HEK293T (cell line): ENCODE data around the gene NECTIN4.

ENCODE experiments used
- CTCF ChIA-PET: fragments of 350-600 bp; formaldehyde crosslinking; extraction: SDS; loops from one replicate; lab custom pipeline; 2021; ENCODE audit warnings: antibody characterized with exemption, inconsistent platforms; lab: Yijun Ruan, JAX
- POLR2A ChIA-PET: fragments of 350-600 bp; formaldehyde crosslinking; extraction: SDS; loops from one replicate; lab custom pipeline; 2020; ENCODE audit warnings: antibody characterized with exemption, inconsistent platforms; lab: Yijun Ruan, JAX
- DNase-seq: peaks from one replicate; pipeline ENCODE4 v3.0.0; 2012; ENCODE audit warnings: mixed read lengths; ENCODE audit errors: extremely low spot score
- ARNT ChIP-seq: fragments of 450-650 bp; IDR thresholded peaks from 2 replicates; pipeline ENCODE4 v1.6.1; 2017; ENCODE audit warnings: mild to moderate bottlenecking
- BHLHE40 ChIP-seq: fragments of 450-650 bp; IDR thresholded peaks from 2 replicates; pipeline ENCODE4 v1.6.1; 2016; ENCODE audit warnings: mild to moderate bottlenecking, moderate library complexity, borderline replicate concordance
- CTBP1 ChIP-seq: fragments of 450-650 bp; IDR thresholded peaks from 2 replicates; pipeline ENCODE4 v1.6.1; 2016; ENCODE audit warnings: borderline replicate concordance
- ELF4 ChIP-seq: fragments of 450-650 bp; IDR thresholded peaks from 2 replicates; pipeline ENCODE4 v1.6.1; 2017; ENCODE audit warnings: antibody characterized with exemption
- FOXA1 ChIP-seq: fragments of 450-650 bp; IDR thresholded peaks from 2 replicates; pipeline ENCODE4 v1.6.1; 2016; ENCODE audit warnings: mild to moderate bottlenecking
- FOXK2 ChIP-seq: fragments of 450-650 bp; IDR thresholded peaks from 2 replicates; pipeline ENCODE4 v1.6.1; 2016; ENCODE audit warnings: mild to moderate bottlenecking
- FOXM1 ChIP-seq: fragments of 450-650 bp; IDR thresholded peaks from 2 replicates; pipeline ENCODE4 v1.6.1; 2017; ENCODE audit warnings: mild to moderate bottlenecking, borderline replicate concordance
- HDGF ChIP-seq: fragments of 450-650 bp; IDR thresholded peaks from 2 replicates; pipeline ENCODE4 v1.6.1; 2017; ENCODE audit warnings: antibody characterized with exemption, borderline replicate concordance
- L3MBTL2 ChIP-seq: fragments of 450-650 bp; conservative IDR thresholded peaks from 2 replicates; pipeline ENCODE4 v1.6.1; 2016; ENCODE audit warnings: mild to moderate bottlenecking
- LEF1 ChIP-seq: fragments of 450-650 bp; IDR thresholded peaks from 2 replicates; pipeline ENCODE4 v1.6.1; 2017; ENCODE audit warnings: mild to moderate bottlenecking, borderline replicate concordance
- NFRKB ChIP-seq: fragments of 450-650 bp; IDR thresholded peaks from 2 replicates; pipeline ENCODE4 v1.6.1; 2016; ENCODE audit warnings: mild to moderate bottlenecking, moderate library complexity
- SP1 ChIP-seq: fragments of 450-650 bp; IDR thresholded peaks from 2 replicates; pipeline ENCODE4 v1.6.1; 2017
- SUZ12 ChIP-seq: fragments of 450-650 bp; IDR thresholded peaks from 2 replicates; pipeline ENCODE4 v1.6.1; 2016; ENCODE audit warnings: mild to moderate bottlenecking
- TARDBP ChIP-seq: fragments of 450-650 bp; IDR thresholded peaks from 2 replicates; pipeline ENCODE4 v1.6.1; 2016
- ZNF384 ChIP-seq: fragments of 450-650 bp; IDR thresholded peaks from 2 replicates; pipeline ENCODE4 v1.6.1; 2016
- TF ChIP-seq, protein P1 (sequence below): fragments of 450-650 bp; IDR thresholded peaks from 2 replicates; pipeline ENCODE4 v1.6.1; 2016

Gene NECTIN4

DNA sequence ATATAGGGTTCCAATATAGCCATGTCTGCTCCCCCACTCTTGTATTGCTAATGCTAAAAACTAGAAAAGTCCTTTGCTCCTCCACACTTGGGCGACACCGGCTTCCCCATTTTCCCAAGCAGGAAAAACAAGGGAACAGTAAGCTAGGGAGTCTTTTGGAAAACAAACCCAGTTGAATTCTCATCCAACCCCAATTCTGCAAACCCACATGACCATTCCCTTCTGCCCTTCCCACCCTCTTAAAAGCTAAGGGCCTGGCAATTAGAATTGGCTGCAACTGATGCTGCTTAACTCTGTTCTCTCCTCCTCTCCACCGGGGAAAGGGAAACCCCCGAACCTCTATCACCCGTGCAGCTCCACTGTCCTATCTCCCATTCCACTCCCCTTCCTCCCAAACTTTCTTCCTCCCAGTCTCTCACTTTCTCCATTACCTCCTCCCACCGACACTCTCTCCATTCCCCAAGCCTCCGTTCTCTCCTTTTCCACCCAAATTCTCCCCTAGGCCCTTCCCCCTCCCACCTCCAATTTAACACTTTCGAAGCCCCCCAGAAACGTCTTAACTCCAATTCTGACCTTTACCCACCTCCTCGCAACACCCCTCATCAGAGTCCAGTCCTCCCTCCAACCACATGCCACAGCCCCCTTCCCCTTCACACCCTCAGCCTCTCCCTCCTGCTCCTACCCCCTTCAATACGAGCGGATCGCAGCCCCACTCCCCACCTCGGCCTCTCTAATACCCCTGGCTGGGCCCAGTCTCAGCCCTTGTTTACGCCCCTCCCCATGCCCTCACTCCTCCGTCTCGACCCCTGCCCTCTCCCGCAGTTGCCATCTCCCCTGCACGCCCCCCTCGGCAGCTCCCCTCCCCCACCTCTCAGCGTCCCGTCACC, 42.4 kb upstream of the NECTIN4 start:
- POLR2A ChIA-PET = interaction anchor here (1.0 to 2.4 kb wide), 7 partner anchors 14 to 258 kb away, joined by 3 to 18 read pairs (median 5); partner anchors contain the start of genes F11R, NIT1, PFDN2 and PPOX

DNA sequence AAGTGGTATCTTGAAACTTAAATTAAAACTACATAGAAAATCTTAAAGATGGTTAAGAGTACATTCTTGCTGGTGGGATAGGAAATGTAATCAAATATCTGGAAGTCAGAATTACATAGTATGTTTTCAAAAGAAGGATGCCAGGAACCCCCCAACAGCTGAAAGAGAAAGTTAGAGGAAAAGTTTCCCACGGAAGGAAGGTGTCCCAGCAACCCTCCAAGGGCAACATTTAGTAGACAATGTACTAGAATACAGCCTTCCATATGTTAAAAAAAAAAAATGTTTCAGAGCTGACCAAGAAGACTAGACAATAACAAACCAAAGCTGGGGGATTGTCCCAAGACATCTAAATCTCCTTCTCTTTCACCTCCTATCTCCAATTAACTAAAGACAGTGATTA, 40.9 kb upstream of the NECTIN4 start:
- ChIA-PET POLR2A (no interaction called here), CTCF (no interaction called here)
- DNase-seq = no peak
- TF ChIP-seq FOXM1 = no peak
- TF ChIP-seq, protein P1, sequence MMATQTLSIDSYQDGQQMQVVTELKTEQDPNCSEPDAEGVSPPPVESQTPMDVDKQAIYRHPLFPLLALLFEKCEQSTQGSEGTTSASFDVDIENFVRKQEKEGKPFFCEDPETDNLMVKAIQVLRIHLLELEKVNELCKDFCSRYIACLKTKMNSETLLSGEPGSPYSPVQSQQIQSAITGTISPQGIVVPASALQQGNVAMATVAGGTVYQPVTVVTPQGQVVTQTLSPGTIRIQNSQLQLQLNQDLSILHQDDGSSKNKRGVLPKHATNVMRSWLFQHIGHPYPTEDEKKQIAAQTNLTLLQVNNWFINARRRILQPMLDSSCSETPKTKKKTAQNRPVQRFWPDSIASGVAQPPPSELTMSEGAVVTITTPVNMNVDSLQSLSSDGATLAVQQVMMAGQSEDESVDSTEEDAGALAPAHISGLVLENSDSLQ = no peak
- no peak for TF ChIP-seq L3MBTL2
- no peak for TF ChIP-seq ELF4
- no peak for TF ChIP-seq FOXA1

More for the DNA sequence above, 42.4 kb upstream of the NECTIN4 start:
- TF ChIP-seq L3MBTL2 (peak; percentile 93), FOXM1 (no peak)
- CTCF ChIA-PET = no interaction called here
- no peak for DNase-seq

GRCh38 chr1:161128591-161129420, 39.4 kb upstream of the NECTIN4 start:
- CTCF ChIA-PET = no interaction called here

GRCh38 chr1:161127649-161128048, 38.3 kb upstream of the NECTIN4 start:
- ChIA-PET POLR2A (no interaction called here), CTCF (no interaction called here)
- no peak for TF ChIP-seq TARDBP
- TF ChIP-seq FOXK2 = no peak
- no peak for TF ChIP-seq SP1
- TF ChIP-seq NFRKB = no peak
- TF ChIP-seq BHLHE40 = no peak
- TF ChIP-seq ELF4 = no peak
- no peak for TF ChIP-seq ZNF384
- no peak for TF ChIP-seq LEF1
- TF ChIP-seq CTBP1 = no peak
- no peak for TF ChIP-seq ARNT
- TF ChIP-seq, protein P1 = no peak
- no peak for TF ChIP-seq FOXM1
- no peak for TF ChIP-seq SUZ12
- no peak for TF ChIP-seq FOXA1
- no peak for TF ChIP-seq L3MBTL2
- no peak for TF ChIP-seq HDGF
- DNase-seq = no peak

More at GRCh38 chr1:161128591-161129420, 39.4 kb upstream of the NECTIN4 start:
- no peak for DNase-seq
- TF ChIP-seq FOXA1 = no peak
- TF ChIP-seq NFRKB = no peak
- TF ChIP-seq TARDBP = no peak
- no peak for TF ChIP-seq SP1
- no peak for TF ChIP-seq FOXM1
- TF ChIP-seq FOXK2 = no peak
- TF ChIP-seq ARNT = no peak
- no peak for TF ChIP-seq LEF1
- TF ChIP-seq, protein P1 = no peak
- no peak for TF ChIP-seq HDGF
- TF ChIP-seq ZNF384 = no peak
- TF ChIP-seq SUZ12 = no peak
- TF ChIP-seq ELF4 = no peak
- no peak for TF ChIP-seq L3MBTL2
- no peak for TF ChIP-seq BHLHE40
- no peak for TF ChIP-seq CTBP1
- POLR2A ChIA-PET = interaction anchor here (0.7 kb wide), 1 partner anchor 25 kb away, joined by 3 read pairs; the partner anchor contains the start of gene UFC1

DNA sequence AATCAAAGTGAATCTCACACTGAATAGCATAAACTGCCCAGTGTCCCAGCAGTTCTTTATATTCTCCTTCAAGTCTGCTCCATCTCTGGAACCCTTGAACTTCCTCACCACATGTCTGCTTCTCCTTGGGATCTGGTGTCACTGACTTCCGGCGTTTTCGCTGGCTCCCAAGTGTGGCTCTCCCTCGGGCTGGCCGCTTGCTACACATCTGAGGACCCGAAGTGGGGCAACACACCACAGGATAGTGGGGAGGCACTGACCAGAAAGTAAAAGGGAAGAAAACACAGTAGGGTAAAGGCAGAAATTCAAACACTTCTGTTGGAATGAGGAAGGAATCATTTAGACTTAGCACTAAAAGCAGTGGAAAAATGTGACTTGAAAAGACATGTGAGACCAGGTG, 33.6 kb upstream of the NECTIN4 start:
- ChIA-PET CTCF (no interaction called here), POLR2A (no interaction called here)
- DNase-seq = no peak
- TF ChIP-seq, protein P1 = no peak
- no peak for TF ChIP-seq FOXM1
- TF ChIP-seq NFRKB = no peak
- TF ChIP-seq ZNF384 = no peak
- no peak for TF ChIP-seq SP1

GRCh38 chr1:161121834-161122233, 32.5 kb upstream of the NECTIN4 start:
- no peak for DNase-seq
- ChIA-PET CTCF (no interaction called here), POLR2A (interaction anchor here (1.1 kb wide), 1 partner anchor 32 kb away, joined by 3 read pairs; the partner anchor contains the start of gene UFC1)
- TF ChIP-seq FOXM1 (no peak), BHLHE40 (no peak), LEF1 (no peak), FOXK2 (no peak), HDGF (no peak), SUZ12 (no peak)
- TF ChIP-seq, protein P1 = no peak
